Measurements from ENCODE around the gene CCDC179.

CCDC179 gene

DNA sequence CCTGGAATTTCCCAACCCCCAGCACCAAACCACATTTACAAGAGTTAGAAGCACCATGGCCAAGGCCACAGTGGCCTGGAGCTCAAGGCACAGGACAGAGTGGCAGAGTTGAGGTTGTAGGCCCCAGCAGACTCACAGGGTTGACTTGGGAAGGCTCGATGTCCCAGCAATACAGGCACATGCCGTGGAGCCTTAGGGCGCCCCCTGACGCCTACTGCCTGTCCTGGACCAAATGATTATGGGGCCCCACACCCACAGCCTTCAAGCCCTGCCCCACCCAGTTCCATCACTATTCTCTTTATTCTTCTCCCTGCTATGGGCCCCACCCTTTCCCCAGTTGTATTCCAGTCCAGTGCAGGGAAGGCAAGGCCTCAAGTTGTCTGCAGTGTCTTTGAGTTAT is at the start of gene CCDC179:
Gene CCDC179 (minus strand): TSS at position 234 of the 400 bp plus-strand sequence. CDS start 53 bp downstream, at position 181.
- no peak for DNase-seq

DNA sequence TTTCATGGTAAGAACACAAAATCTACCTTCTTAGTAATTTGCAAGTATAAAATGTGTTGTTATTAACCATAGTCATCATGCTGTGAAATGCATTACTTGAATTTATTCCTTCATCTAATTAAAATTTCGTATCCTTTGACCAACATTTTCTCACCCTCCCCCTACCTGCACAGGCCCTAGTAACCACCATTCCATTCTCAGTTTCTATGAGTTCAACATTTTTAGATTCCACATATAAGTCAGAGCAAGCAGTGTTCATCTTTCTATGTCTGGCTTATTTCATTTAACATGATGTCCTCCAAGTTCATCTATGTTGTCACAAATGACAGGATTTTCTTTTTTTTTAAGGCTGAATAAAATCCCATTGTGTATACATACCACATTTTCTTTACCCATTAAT is 43.5 kb upstream of the CCDC179 start:
- DNase-seq, result no peak

DNA sequence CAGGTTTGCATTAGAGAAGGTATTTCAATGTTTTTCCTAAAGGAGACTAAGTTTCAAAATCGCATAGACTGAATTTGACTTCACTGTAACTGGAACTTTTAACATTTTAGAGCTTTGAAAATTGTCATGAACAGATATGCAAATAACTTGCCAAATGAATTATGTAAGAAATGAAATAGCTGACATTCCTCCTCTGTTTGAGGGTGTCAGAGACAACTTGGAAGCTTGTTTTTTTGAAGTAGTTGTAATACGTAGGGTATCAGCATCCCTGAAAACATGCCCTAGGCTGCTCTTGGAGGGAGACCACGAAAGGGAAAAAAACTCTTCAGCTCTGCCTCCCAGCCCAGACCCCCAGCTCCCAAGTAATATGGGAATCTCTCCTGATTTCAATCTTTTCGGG is 41.3 kb upstream of the CCDC179 start:
- DNase-seq, result no peak

DNA sequence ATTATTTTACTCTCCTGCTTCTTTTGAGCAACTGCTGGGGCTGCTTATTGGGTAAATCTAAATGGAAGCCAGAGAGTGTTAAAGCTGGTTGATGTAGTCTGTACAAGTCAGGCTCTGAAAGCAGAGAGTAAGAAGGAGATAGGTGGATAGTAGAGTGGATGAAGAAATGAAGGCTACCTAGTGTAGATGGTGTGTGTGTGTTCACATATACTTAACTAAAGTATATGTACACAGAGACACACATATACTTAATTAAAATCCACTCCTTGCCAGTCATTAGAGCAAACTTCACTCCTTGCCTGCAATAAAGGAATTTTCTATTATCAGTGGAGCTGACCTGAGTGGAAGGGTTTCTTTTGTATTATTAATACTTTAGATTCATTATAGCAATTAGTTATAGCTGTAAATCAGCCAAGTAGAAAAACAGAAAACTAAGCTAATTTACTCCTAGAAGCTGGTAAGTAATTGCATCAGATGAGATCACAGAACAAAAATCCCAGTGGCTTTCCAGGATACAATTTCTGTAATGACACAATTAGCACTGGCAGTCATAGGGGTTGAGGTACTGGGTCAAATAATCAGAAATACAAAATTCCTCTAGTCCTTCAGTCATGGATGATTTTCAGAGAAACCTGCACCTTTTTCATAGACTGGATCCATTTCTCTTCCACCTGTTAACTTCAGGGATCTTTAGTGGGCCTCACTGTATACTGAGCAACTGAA is 40.7 kb upstream of the CCDC179 start:
- DNase-seq, result no peak

DNA sequence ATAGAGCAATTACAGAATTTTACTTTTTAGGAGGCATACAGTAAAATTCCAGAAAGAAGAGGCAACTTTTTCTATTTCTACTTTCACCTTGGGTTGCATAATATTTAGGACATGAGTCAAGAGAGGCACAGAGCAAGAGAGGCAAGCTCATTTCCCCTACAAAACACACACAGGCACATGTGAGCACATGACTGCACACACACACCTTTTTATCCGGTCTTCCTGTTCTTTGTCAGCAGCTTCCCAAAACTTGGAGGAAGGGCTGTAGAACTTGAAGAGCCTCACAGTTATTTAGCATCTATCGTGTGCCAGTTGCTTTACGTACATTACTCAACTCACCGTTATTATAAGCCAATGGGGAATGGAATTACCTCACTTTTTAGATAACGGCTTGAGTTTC is 37.8 kb upstream of the CCDC179 start:
- no peak for DNase-seq

DNA sequence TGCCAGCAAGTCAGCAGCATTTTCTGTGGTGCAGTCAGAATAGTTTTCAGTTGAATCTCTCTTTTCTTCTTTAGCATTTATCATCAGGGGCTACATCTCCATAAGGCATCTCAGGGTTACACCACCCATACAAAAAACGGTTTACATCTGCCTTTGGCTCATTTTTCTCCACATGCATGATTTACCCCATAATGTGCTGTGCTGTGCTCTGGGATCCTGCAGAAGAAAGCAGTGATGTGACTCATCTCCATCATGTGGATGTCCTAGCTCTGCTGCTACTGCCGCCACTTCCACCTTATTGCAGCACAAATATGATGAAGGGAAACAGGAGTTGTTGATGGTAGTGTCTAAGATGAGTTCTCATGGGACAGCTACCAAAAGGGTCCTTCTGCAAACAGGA is 30.0 kb upstream of the CCDC179 start:
- DNase-seq, result no peak

DNA sequence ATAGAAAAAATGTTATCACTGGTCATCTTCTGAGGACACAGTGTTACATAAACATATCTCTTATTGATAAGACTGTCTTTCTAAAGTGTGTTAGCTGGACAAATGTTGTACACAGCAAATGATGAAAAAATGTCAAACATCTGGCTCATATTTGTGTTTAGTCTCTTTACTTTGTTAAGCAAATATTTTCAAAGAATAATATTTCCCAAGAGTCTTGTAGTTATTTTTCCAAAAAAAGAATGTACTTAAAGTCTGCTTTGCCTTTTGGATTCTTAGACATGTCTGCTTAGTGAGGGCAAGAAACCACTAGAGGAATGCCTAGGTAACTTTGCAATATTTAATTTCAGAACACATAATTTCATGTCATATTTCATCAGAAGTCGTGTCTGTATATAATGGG is 23.9 kb upstream of the CCDC179 start:
- no peak for DNase-seq

GRCh38 chr11:22879630-22880029 is 19.4 kb upstream of the CCDC179 start:
- DNase-seq, result no peak

DNA sequence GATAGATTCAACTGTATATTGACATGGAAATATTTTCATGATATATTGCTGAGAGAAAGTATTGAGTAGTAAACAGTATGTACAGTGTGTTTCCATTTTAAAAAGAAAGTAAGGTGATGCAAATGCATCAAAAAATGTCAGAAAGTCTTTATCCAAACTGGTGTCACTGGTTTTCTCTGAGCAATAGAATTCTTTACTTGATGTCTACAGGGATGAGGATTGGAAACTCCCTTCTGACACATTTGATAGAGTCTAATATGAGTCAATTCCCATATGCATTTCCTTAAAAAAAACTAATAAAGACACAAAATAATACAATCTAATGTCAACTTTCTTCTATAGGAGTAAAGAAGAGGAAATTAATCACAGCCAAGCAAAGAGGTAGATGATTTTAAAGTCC is 18.3 kb upstream of the CCDC179 start:
- DNase-seq, result no peak

- DNase-seq, result no peak
Measured at GRCh38 chr11:22878039-22878438, 17.8 kb upstream of the CCDC179 start.

GRCh38 chr11:22875869-22876473 is 15.7 kb upstream of the CCDC179 start:
- peak; percentile 89 for DNase-seq

DNA sequence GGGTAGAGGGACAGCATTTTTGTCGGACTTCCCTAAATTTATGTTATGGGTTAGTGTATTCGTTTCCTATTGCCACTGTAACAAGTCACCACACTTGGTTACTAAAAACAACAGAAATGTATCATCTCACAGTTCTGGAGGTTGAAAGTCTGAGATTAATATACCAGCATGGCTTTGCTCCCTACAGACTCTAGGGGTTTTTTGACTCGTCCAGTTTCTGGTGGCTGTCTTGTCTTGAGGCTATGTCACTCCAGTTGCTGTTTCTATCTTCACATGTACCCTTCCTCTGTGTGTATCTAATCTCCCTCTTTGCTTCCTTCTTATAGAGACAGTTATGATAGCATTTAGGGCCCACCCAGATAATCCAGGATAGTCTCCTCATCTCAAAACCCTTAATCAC is 9.1 kb upstream of the CCDC179 start:
- no peak for DNase-seq

- DNase-seq, result no peak
Measured at GRCh38 chr11:22859756-22860155, 518 bp downstream of the CCDC179 start.

GRCh38 chr11:22851477-22851876 is 8.8 kb downstream of the CCDC179 start:
- no peak for DNase-seq

DNA sequence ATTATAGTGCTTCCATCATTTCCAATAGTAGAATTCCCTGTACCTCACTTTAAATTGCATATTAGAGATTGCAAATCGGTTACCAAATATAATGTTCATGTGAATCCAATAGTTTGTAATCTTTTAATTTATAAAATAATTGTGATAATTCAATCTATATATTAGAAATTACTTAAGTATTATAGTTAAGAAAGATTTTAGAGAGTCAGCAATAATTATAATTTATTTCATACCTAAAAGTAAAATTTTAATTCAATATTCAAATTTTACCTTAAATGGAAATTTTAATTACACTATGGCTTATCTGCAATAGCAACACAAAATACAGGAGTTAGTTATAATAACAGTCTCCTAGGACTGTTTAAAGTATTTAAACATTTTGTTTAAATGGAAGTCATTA is 13.5 kb downstream of the CCDC179 start:
- DNase-seq, result no peak

- no peak for DNase-seq
Measured at GRCh38 chr11:22832315-22833015, 27.8 kb downstream of the CCDC179 start.

GRCh38 chr11:22830082-22830414 is 30.2 kb downstream of the CCDC179 start:
- no peak for DNase-seq

GRCh38 chr11:22829231-22830081 is 30.8 kb downstream of the CCDC179 start, which contains the start of gene SVIP:
SVIP (minus strand) TSS chr11:22829801; CDS start chr11:22829748, 53 bp downstream.
- peak; percentile 90 for DNase-seq

DNA sequence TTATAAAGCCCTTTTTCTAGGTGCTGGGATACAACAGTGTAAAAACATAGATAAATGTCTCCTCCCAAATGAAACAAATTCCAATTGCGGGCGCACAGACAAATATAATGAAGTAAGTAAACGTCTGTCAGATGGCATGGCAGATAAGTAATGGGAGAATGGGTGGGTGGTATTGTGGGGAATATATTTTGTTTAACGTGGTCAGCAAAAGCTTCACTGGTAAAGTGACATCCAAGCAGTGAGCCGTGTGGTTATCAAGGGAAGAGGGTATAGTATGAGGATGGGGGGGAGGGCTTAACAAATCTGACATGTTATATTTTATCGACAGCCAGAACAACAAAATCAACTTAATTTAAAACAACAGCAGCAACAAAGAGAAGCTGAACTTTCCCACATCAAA is 31.9 kb downstream of the CCDC179 start:
- DNase-seq, result no peak

- no peak for DNase-seq
Measured at GRCh38 chr11:22822203-22822602, 38.1 kb downstream of the CCDC179 start.

GRCh38 chr11:22809893-22810292 is 50.4 kb downstream of the CCDC179 start:
- no peak for DNase-seq

DNA sequence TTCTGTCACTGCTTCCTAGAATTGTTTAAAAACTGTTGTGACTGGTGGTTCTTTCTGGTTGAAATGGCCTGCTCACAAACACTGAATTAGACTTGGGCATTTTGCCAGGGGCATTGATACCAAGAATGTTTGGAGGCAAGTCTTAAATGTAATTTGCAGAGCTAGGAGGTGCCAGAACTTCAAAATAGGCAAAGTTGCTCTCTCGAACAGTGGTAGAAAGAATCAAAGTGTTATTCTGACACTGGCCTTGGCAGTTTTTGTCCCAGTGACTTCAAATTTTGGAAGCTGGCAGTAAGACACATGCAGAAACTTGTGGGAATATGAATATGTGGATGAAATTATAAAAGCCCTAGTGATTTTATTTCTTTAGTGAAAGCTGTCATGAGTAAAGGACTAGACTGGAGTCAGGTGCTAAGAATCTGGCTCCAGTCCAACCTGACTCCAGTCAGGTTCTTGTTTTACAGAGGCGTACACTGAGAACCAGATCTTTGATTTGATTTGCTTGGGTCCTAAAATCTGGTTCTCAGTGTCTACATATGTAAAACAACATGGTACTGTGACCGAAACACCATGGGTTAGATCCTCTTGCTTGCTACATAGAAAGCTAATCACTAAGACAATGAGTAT is 51.6 kb downstream of the CCDC179 start:
- no peak for DNase-seq
